ENCODE measurements around the gene TMUB2. TPM values are rescaled to one million over a fixed set of nuclear protein-coding genes. Genes with fewer than 3 reads are reported as not detected.
"Not testable (repeated sequence)": the region's sequence is repeated elsewhere in the genome, so short reads cannot be mapped to it uniquely, and the experiment has no call there.

The TMUB2 gene
- total RNA-seq (2014; rRNA removed; shearing (Covaris generic)) = 41.6 and 42.6 TPM in 2 replicates
- 44.6 and 45.0 TPM in 2 replicates for polyA plus RNA-seq (2016; fragmentation: Nextera tagmentation; extraction: Ambion mirVana)

DNA sequence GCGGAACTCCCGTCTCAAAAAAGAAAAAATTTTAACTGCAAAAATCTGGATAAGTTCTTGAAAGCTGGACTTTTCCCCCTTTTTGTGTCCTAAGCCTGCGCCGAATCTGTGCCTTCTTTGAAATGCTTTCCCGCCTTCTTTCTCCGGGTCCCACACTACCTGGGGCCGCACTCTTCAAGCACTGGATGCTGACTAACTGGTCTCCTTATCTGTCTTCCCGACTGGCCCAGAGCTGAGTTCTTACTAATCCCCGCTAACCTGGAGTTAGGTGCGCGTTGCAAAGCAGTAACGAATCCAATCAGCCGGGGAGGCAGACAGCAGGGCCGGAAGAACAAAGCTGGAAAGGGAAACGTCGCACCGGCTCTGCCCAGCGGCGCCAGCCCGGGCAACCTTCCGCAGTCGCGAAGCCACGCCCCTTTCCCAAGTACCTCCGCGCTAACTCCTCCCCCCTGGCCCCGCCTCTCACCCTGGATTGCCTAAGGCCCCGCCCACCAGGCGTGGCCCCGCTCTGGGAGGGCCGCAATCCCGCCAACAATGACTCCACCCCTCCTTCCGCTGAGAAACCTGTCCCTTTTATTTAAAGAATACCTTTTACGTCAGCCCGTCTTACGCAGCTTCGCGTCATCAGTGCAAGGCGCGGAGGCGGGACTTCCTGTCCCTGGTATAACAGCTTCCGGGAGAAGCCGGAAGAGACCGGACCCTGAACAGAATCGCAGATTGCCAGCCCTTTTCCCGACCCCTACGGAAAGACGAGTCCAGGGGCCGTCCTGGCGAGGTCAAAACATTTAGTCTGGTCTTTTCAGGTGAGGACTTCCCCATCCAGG is at the start of gene TMUB2:
TMUB2 (plus strand) TSS at position 666 of the 824 bp plus-strand sequence. CDS start 737 bp downstream, outside the sequence.
- Histone ChIP-seq H3K9ac (peak within 1 kb of the TSS; percentile 95), H3K27ac (peak within 1 kb of the TSS; percentile 92), H3K4me3 (peak within 1 kb of the TSS; percentile 93), H3K4me1 (ENCODE audit: insufficient read depth) (peaks cover 14% of the 10 kb centered on the region), H3F3A (ENCODE audit: insufficient read depth) (peaks cover 8% of the 10 kb centered on the region), H3K27me3 (replicated peaks; ENCODE audit: insufficient read depth) (no peaks in the 10 kb centered on the region), H3K79me2 (ENCODE audit: insufficient read depth) (peaks cover 68% of the 10 kb centered on the region), H3K9me2 (ENCODE audit: insufficient read depth) (no peaks in the 10 kb centered on the region), H3K9me3 (ENCODE audit: low read depth) (no peaks in the 10 kb centered on the region), H4K20me1 (ENCODE audit: insufficient read depth) (no peaks in the 10 kb centered on the region), H2AFZ (peak within 1 kb of the TSS; percentile 88), H3K4me2 (ENCODE audit: unreplicated experiment) (peak within 1 kb of the TSS; percentile 76), H3K36me3 (ENCODE audit: low read depth) (peaks cover 6% of the 10 kb centered on the region; the same call in 1 of the 2 replicates)
- 1% methylated on average over 47 to 50 of the region's 50 CpGs for WGBS, 2 experiments (ENCODE audit: low coverage in 1 of 2, low lambda C conversion rate in 2 of 2, missing lambda C conversion rate in 2 of 2)
- DNase-seq = peak; percentile 100
- in situ Hi-C loops (cut with MboI) = no loop called here
- no peak for TF ChIP-seq EZH2phosphoT487 (IDR thresholded peaks at IDR 0.05; ENCODE audit: insufficient read depth, low read depth)
- TF ChIP-seq EZH2 (IDR thresholded peaks at IDR 0.05; ENCODE audit: insufficient read depth, poor library complexity, severe bottlenecking) = no peak

GRCh38 chr17:44137891-44138709 is 48.7 kb upstream of the TMUB2 start:
- H3K9me3 ChIP-seq (ENCODE audit: low read depth) = no peaks in the 10 kb centered on the region
- in situ Hi-C loops (cut with MboI) = no loop called here
- H3K36me3 ChIP-seq (ENCODE audit: low read depth) = no peaks in the 10 kb centered on the region
- H3F3A ChIP-seq (ENCODE audit: insufficient read depth) = peaks cover 19% of the 10 kb centered on the region
- peak overlapping the region; percentile 87 for H3K27ac ChIP-seq
- H3K4me1 ChIP-seq (ENCODE audit: insufficient read depth) = peaks cover 18% of the 10 kb centered on the region
- peak; percentile 100 for DNase-seq
- H3K79me2 ChIP-seq (ENCODE audit: insufficient read depth) = peaks cover 7% of the 10 kb centered on the region; the same call in 1 of the 2 replicates
- 1% methylated on average over 20 of the region's 20 CpGs for WGBS, 2 experiments (ENCODE audit: low coverage in 1 of 2, low lambda C conversion rate in 2 of 2, missing lambda C conversion rate in 2 of 2)
- H2AFZ ChIP-seq = peak overlapping the region; percentile 66
- H3K27me3 ChIP-seq (replicated peaks; ENCODE audit: insufficient read depth) = no peaks in the 10 kb centered on the region
- H3K9ac ChIP-seq = peak overlapping the region; percentile 70
- TF ChIP-seq EZH2phosphoT487 (IDR thresholded peaks at IDR 0.05; ENCODE audit: insufficient read depth, low read depth) (no peak), EZH2 (IDR thresholded peaks at IDR 0.05; ENCODE audit: insufficient read depth, poor library complexity, severe bottlenecking) (no peak)
- H3K4me3 ChIP-seq = peak overlapping the region; percentile 61
- no peaks in the 10 kb centered on the region for H3K9me2 ChIP-seq (ENCODE audit: insufficient read depth)
- H3K4me2 ChIP-seq (ENCODE audit: unreplicated experiment) = peak overlapping the region; percentile 78
- no peaks in the 10 kb centered on the region for H4K20me1 ChIP-seq (ENCODE audit: insufficient read depth)

DNA sequence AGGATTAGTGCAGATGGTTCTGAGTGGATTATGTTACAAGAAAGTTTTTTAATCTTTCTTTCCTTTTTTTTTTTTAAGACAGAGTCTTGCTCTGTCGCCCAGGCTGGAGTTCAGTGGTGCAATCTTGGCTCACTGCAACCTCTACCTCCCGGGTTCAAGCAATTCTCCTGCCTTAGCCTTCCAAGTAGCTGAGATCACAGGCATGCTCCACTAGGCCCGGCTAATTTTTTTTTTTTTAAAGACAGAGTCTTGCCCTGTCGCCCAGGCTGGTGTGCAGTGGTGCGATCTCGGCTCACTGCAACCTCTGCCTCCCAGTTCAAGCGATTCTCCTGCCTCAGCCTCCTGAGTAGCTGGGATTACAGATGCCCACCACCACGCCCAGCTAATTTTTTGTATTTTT is 42.9 kb upstream of the TMUB2 start:
- DNase-seq; H3K9ac ChIP-seq; H4K20me1 ChIP-seq (ENCODE audit: insufficient read depth); H3K9me3 ChIP-seq (ENCODE audit: low read depth); H3K4me1 ChIP-seq (ENCODE audit: insufficient read depth); in situ Hi-C loops (cut with MboI); H3K9me2 ChIP-seq (ENCODE audit: insufficient read depth); H2AFZ ChIP-seq; H3K36me3 ChIP-seq (ENCODE audit: low read depth); H3K27ac ChIP-seq; H3K27me3 ChIP-seq (replicated peaks; ENCODE audit: insufficient read depth); H3K4me2 ChIP-seq (ENCODE audit: unreplicated experiment); H3K4me3 ChIP-seq: not testable (repeated sequence)
- Histone ChIP-seq H3K79me2 (ENCODE audit: insufficient read depth) (peaks cover 14% of the 10 kb centered on the region; the same call in 1 of the 2 replicates), H3F3A (ENCODE audit: insufficient read depth) (peaks cover 15% of the 10 kb centered on the region)
- 82 to 84% methylated on average over 8 of the region's 8 CpGs for WGBS, 2 experiments (ENCODE audit: low coverage in 1 of 2, low lambda C conversion rate in 2 of 2, missing lambda C conversion rate in 2 of 2)

DNA sequence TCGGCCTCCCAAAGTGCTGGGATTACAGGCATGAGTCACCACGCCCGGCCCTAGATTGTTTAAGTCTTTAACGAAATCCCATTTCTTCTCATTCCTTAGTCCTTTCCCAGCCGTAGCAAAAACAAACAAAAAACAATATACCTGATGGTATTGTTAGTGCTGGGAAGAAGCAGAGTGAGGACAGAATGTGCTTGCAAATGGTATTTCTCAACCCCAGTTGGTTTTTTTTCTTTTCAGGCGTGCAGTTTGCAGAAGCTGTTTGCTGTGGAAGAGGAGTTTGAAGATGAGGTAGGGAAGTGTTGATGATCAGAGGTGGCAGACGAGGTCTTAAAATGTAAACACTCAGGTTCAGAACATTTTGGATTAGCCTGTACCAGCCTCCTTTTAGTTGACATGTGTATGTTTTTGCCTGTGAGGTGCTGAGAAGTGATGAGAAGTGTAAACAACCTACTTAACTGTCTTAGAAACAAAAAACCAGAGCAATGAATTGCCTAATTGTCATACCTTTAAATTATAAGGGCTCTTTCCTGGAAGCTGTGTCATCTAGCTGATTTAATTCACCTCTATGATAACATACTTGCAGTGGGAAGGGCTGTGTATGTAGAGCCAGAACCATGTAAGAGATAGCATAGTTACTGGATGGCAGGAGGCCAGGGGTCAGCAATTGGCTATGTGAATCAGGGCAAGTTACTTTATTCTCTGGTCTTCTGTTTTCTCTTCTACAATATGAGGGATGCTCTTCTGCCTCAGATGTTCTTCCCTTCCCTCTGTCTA is 41.6 kb upstream of the TMUB2 start:
- WGBS, 2 experiments (ENCODE audit: low coverage in 1 of 2, low lambda C conversion rate in 2 of 2, missing lambda C conversion rate in 2 of 2) = 87% methylated on average over 6 to 7 of the region's 7 CpGs
- no peaks in the 10 kb centered on the region for H3K4me1 ChIP-seq (ENCODE audit: insufficient read depth)
- no peak overlapping the region for H3K9ac ChIP-seq
- no peak overlapping the region for H2AFZ ChIP-seq
- no peak overlapping the region for H3K27ac ChIP-seq
- H3K27me3 ChIP-seq (replicated peaks; ENCODE audit: insufficient read depth) = no peaks in the 10 kb centered on the region
- TF ChIP-seq EZH2 (IDR thresholded peaks at IDR 0.05; ENCODE audit: insufficient read depth, poor library complexity, severe bottlenecking) = no peak
- TF ChIP-seq EZH2phosphoT487 (IDR thresholded peaks at IDR 0.05; ENCODE audit: insufficient read depth, low read depth) = no peak
- no peaks in the 10 kb centered on the region for H4K20me1 ChIP-seq (ENCODE audit: insufficient read depth)
- in situ Hi-C loops (cut with MboI) = no loop called here
- H3K9me2 ChIP-seq (ENCODE audit: insufficient read depth) = no peaks in the 10 kb centered on the region
- H3K36me3 ChIP-seq (ENCODE audit: low read depth) = no peaks in the 10 kb centered on the region
- H3K79me2 ChIP-seq (ENCODE audit: insufficient read depth) = peaks cover 14% of the 10 kb centered on the region; the same call in 1 of the 2 replicates
- no peak overlapping the region for H3K4me2 ChIP-seq (ENCODE audit: unreplicated experiment)
- H3F3A ChIP-seq (ENCODE audit: insufficient read depth) = peaks cover 10% of the 10 kb centered on the region; the same call in 1 of the 2 replicates
- no peak for DNase-seq
- no peak overlapping the region for H3K4me3 ChIP-seq
- no peaks in the 10 kb centered on the region for H3K9me3 ChIP-seq (ENCODE audit: low read depth)
